Activated naive CD8-positive, alpha-beta T cell (primary cell): Measurements from ENCODE around the gene LDLRAD4.

Experiments
- H3K27ac Mint-ChIP-seq: one replicate; pipeline ENCODE4 v1.8.0; 2021; ENCODE audit warnings: mixed read lengths
- H3K27me3 Mint-ChIP-seq: one replicate; pipeline ENCODE4 v1.8.0; 2021; ENCODE audit warnings: mixed read lengths
- H3K36me3 Mint-ChIP-seq: one replicate; pipeline ENCODE4 v1.8.0; 2021; ENCODE audit warnings: mixed read lengths
- H3K4me1 Mint-ChIP-seq: one replicate; pipeline ENCODE4 v1.8.0; 2021; ENCODE audit warnings: low read depth, mixed read lengths
- H3K4me3 Mint-ChIP-seq: one replicate; pipeline ENCODE4 v1.8.0; 2021; ENCODE audit warnings: mild to moderate bottlenecking, mixed read lengths
- H3K9me3 Mint-ChIP-seq: one replicate; pipeline ENCODE4 v1.8.0; 2021; ENCODE audit warnings: low read depth, mixed read lengths

Gene LDLRAD4

DNA sequence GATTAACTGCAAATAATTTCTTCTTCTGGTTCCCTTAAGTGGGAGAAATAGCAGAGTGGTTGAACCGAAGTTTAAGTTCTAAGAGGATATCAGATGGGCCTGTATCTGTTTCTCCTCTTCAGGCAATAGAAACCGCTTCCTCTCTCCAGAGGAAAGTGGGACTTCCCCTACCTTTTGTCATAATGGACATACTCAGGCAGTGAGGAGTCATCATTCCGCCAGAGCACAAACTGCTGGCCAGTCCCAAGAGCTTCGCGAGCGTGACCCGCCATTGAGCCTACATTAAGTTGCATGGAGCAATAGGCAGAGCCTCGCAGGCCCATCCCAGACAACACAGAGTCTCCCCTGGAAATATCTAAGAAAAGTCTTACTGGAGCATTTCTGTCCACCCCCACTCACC, 158.9 kb downstream of the LDLRAD4 start:
- Mint-ChIP-seq H3K36me3 (no peaks in the 10 kb centered on the region), H3K4me1 (peaks cover 80% of the 10 kb centered on the region), H3K9me3 (no peaks in the 10 kb centered on the region)

DNA sequence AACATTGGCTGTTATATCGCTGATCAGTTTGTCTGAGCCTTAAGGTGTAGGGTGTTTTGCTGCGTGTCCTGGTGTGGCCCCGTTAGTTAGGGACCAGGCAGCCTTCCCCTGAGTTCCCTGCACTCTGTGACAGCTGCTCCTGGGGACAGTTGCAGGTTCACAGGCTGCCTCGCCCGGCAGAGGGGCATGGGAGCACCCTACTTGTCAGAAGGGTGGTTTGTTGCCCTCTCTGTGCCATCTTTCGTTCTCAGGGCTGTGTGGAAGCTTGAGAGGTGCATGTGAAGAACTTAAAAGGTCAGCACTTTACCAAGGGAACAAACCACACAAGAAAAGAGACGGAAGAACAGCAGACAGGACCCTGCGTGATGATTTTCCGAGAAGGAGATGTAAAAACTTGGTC, 159.6 kb downstream of the LDLRAD4 start:
- no peaks in the 10 kb centered on the region for H3K27me3 Mint-ChIP-seq
- no peaks in the 10 kb centered on the region for H3K36me3 Mint-ChIP-seq
- no peaks in the 10 kb centered on the region for H3K9me3 Mint-ChIP-seq
- H3K4me3 Mint-ChIP-seq = peak overlapping the region; percentile 77
- H3K27ac Mint-ChIP-seq = peak overlapping the region; percentile 99
- H3K4me1 Mint-ChIP-seq = peaks cover 80% of the 10 kb centered on the region

More for the DNA sequence above, 158.9 kb downstream of the LDLRAD4 start:
- Mint-ChIP-seq H3K27ac (peak overlapping the region; percentile 99), H3K27me3 (no peaks in the 10 kb centered on the region), H3K4me3 (peak overlapping the region; percentile 77)

DNA sequence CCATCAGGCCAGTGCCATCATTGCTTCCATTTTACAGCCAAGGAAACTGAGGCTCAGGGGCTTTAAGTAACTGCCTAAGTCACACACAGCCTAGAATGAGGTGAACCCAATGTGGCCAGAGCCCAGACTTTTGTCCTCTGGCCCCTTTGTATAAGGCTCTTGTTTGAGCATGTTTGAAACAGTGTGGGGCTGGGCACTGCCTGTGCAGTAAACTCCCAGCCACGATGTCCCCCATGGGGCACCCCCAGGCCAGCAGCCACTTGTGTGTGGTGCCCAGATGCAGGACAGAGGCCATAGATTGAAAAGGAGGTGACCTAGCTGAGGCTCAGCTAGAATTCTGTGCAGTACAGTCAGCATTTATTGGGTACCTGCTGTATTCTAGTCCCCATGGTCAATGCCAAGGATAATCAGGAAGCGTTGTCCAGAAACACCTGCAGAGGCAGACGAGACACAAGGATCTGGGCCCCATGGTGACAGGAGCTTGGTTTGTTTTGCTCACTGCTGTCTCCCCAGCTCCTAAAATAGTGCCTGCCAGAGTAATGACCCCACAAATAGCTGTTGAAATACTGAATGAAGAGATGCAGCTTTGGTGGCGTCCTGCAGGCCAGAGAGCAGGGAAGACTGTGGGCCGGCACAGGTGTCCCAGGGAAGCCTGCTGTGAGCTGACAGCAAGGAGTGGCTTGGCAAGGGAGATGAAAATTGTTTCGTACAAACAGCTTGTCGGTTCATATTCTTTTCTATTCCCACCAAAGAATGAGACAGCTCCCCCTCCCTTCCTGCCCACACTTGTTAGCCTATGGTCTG, 160.7 kb downstream of the LDLRAD4 start:
- no peak overlapping the region for H3K4me3 Mint-ChIP-seq
- peak overlapping the region; percentile 99 for H3K27ac Mint-ChIP-seq
- H3K27me3 Mint-ChIP-seq = no peaks in the 10 kb centered on the region
- no peaks in the 10 kb centered on the region for H3K9me3 Mint-ChIP-seq
- peaks cover 85% of the 10 kb centered on the region for H3K4me1 Mint-ChIP-seq
- no peaks in the 10 kb centered on the region for H3K36me3 Mint-ChIP-seq

DNA sequence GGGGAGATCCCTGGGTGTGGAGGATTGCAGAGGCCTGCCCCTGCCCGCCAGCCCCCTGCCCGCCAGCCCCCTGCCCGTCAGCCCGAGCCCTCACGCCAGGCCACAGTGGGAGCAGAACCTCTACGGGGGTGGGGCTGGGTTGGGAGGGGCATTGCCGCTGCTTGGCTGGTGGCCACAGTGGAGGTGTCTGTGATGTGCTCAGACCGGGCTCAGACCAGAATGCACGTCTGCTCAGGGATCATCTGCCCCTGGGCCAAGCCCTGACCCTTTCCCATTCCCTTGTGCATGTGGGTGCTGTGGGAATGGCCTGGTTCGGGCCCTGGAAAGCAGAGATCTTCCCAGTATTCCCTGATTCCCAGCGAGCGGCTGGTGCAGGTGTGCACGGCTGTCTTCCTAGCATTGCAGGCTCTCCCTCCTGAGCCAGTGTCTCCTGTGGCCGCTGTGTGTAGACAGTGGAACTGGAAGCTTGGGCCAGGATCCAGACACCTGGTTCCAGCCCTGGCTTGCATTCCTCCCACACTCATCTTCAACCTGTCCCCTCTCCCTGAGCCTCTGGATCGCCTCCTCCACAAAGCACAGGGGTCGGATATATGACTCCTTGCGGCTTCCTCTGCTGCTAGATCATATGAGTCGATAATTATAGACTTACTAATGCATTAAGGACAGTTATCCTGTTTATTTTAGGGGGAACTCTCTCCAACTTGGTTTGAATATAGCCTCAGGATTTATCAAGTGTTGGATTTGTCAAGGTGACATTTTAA, 161.6 kb downstream of the LDLRAD4 start:
- Mint-ChIP-seq H3K4me3 (peak overlapping the region; percentile 35), H3K9me3 (no peaks in the 10 kb centered on the region), H3K27me3 (no peaks in the 10 kb centered on the region), H3K36me3 (peaks cover 5% of the 10 kb centered on the region), H3K27ac (peak overlapping the region; percentile 84), H3K4me1 (peaks cover 91% of the 10 kb centered on the region)

DNA sequence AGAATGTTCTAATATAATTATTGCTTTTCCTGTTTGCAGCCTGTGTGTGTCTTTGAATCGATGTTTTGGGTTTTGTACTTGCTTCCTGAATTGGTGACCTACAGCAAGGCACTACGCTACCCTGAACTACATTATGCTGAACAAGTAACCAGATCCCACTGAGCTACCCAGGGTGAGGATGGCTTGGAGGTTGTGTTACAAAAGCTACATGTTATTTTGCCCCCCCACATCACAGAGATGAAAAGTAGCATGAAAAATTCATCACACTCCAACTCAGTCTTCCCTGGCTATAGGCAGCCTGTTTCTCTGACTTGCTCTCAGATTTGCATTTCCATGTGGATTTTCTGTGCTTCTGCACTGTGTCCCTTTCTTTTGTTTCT, 162.1 kb downstream of the LDLRAD4 start:
- Mint-ChIP-seq H3K4me3 (no peak overlapping the region), H3K27ac (peak overlapping the region; percentile 84), H3K9me3 (no peaks in the 10 kb centered on the region), H3K36me3 (peaks cover 6% of the 10 kb centered on the region), H3K27me3 (no peaks in the 10 kb centered on the region), H3K4me1 (peaks cover 89% of the 10 kb centered on the region)

DNA sequence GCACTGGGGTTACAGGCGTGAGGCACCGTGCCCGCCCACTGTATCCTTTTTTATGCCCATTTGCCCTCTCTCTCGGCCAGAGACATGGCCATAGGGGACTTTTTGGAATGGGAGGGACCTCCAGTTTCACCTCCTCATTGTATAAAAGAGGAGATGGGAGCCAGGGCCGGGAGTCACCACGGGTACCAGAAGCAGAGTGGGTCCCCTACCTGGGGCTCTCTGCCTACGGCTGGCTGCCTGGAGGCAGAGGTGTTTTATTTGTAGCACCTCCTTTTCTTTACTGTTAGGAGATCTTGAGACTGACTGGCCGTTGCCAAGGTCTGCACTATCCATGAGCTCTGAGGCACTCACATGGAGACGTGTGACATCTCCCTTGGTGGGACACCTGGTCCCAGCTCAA, 162.8 kb downstream of the LDLRAD4 start:
- Mint-ChIP-seq H3K9me3 (no peaks in the 10 kb centered on the region), H3K27me3 (no peaks in the 10 kb centered on the region), H3K4me3 (peak overlapping the region; percentile 92), H3K27ac (peak overlapping the region; percentile 99), H3K36me3 (peaks cover 6% of the 10 kb centered on the region), H3K4me1 (peaks cover 82% of the 10 kb centered on the region)

DNA sequence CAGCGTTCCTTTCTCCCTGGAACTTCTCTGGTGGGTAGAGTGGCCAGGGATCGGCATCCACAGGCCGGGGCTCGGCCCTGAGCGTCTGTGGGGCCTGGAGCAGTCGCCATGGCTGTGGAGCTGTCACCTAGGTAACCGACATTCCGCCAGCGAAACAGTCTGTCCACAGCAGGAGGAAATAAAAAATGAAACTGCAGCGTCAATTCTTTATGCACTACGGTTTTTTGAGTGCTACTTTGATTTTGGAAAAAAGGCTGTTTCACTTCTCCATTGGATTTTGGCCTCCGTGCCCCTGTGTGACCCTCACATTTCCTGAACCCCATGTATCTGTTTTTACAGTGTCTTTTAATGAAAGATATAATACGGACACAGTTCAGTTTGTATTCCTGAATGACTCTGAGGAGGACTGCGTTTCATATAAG, 163.4 kb downstream of the LDLRAD4 start:
- H3K4me1 Mint-ChIP-seq = peaks cover 76% of the 10 kb centered on the region
- peak overlapping the region; percentile 92 for H3K4me3 Mint-ChIP-seq
- peak overlapping the region; percentile 99 for H3K27ac Mint-ChIP-seq
- H3K27me3 Mint-ChIP-seq = no peaks in the 10 kb centered on the region
- no peaks in the 10 kb centered on the region for H3K9me3 Mint-ChIP-seq
- H3K36me3 Mint-ChIP-seq = peaks cover 6% of the 10 kb centered on the region

DNA sequence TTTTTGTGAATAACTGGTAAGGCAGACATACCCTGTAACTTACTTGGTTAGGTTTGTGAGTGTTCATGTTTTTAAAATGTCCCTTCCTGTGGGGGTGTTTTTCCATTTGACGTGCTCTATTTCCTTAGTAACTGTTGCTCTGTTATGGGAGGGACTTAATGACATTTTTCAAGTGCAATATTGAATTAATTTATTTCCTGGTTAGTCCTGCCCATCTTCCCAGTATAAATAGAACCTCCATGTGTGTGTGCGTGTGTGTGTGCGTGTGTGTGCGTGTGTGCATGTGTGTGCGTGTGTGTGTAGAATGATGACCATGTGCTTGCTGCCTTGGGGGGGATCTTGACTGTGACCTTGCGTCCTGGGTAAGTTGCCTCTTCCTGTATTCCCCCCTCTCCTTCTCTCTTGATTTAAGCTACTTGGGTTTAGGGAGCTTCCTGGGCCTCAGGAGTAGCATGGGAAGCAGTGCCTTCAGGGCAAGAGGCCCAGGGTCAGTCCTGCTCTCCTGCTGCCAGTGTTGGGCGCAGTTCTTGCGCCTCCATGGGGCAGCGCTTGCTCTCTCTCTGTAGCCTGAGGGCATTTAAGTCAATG, 163.9 kb downstream of the LDLRAD4 start:
- H3K36me3 Mint-ChIP-seq = peaks cover 6% of the 10 kb centered on the region
- peak overlapping the region; percentile 99 for H3K27ac Mint-ChIP-seq
- H3K9me3 Mint-ChIP-seq = no peaks in the 10 kb centered on the region
- H3K27me3 Mint-ChIP-seq = no peaks in the 10 kb centered on the region
- peak overlapping the region; percentile 92 for H3K4me3 Mint-ChIP-seq
- H3K4me1 Mint-ChIP-seq = peaks cover 71% of the 10 kb centered on the region

DNA sequence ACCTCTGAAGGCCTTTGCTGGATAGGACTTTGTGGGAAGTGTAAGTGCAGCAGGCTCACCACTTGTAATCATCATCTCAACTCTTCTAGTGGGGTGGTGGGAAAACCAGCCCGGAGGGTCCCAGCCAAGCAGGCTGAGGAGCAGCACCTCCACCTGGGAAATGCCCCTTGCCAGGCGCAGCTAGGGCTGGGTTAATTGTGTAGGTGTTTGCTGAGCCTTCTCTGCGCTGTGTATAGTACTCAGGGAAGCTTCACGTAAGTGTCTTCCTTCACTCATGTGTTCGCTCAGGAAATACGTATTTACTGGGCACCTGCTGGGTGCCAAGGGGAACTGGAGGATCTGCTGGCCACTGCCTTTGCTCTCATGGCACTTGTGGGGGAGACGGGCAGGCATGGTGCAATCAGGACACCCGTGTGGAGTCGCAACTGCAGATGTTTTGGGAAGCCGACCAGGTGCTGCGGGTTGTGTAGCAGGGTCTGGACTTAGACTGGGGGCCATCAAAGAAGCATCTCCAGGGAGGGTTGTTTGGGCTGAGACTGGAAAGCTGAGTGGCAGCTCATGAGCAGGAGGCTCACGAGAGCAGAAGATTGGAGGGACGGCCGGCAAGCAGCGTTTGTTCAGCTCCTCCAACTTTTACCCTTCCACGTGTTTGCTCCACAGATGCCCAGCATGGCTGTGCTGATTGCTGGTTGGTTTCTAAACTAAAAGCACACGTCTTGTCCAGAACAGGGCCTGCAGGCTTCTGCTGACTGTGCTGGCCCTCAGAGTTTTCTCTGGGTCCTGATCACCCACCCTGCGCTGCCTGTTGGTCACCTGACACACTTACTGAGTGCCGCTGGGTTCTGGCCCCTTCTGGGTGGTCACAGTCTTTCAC, 164.6 kb downstream of the LDLRAD4 start:
- Mint-ChIP-seq H3K27ac (peak overlapping the region; percentile 99), H3K4me3 (peak overlapping the region; percentile 92), H3K4me1 (peaks cover 63% of the 10 kb centered on the region), H3K9me3 (no peaks in the 10 kb centered on the region), H3K27me3 (no peaks in the 10 kb centered on the region), H3K36me3 (peaks cover 11% of the 10 kb centered on the region)

DNA sequence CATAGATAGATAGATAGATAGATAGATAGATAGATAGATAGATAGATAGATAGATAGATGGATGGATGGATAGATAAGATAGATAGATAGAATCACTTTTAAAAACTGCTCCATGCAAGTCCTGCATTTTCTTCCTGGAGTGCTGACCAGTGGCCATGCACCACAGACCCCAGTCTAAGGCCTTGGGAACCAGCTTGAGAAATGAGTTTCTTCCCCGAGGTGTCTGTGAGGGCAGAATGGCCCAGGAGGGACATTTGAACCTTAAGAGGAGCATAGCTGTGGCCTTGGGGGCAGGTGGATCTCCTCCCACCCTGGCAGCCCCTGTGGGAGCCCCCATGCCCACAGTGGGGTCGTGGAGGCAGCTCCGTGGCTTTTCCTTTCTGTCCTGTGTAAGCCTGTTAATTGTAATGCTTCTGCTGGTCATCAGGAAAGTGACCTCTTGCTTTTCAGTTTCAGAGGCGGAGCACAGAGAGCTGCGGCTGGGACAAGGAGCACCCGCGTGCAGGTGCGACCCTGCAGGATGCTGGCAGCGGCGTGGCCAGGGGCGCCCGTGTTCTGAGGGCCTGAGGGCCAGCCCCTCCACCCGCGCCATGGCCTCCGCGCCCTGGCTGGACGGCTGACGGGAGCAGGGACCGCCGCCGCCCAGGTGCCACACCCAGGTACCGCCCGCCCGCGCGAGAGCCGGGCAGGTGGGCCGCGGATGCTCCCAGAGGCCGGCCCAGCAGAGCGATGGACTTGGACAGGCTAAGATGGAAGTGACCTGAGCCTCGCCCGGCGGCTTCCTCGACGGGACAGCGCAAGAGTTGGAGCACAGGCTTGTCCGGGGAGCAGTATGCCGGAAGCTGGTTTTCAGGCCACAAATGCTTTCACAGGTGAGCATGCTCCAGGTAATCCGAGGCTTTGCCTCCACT, 168.6 kb downstream of the LDLRAD4 start:
- no peaks in the 10 kb centered on the region for H3K27me3 Mint-ChIP-seq
- peaks cover 13% of the 10 kb centered on the region for H3K36me3 Mint-ChIP-seq
- no peaks in the 10 kb centered on the region for H3K9me3 Mint-ChIP-seq
- H3K4me3 Mint-ChIP-seq = no peak overlapping the region
- peaks cover 32% of the 10 kb centered on the region for H3K4me1 Mint-ChIP-seq
- H3K27ac Mint-ChIP-seq = no peak overlapping the region

DNA sequence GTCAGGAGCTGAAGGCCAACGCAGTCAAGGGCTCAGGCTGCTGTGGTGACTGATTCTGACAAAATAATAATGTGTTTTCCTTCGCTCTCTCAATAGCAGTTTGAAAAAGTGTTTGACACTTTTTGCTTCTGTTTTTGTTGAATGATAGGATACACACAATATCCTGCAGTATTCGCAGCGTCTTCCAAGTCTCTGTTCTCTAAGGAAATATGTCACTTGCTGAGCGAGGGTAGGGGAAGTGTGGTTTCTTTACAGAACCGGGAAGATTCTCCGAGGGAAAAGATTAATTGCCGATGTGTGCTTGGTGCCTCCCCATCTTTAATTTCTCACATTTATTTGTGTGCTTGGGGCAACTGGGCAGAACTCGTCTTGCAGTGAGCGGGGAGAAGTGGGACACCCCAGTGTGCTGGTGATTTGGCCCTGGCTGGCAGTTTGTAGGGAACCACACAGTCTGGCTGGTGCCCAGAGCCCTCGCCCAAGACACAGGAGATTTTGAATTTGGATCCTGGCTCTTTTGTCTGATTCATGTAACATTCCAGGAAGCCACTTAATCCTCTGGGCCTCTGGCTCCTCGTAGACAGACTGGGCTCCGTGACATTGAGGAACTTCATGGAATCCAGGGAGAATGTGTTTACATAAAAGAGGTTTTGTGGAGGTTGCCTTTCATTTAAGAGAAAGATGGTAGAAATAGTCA, 169.4 kb downstream of the LDLRAD4 start:
- no peaks in the 10 kb centered on the region for H3K27me3 Mint-ChIP-seq
- H3K27ac Mint-ChIP-seq = no peak overlapping the region
- no peaks in the 10 kb centered on the region for H3K9me3 Mint-ChIP-seq
- no peak overlapping the region for H3K4me3 Mint-ChIP-seq
- H3K4me1 Mint-ChIP-seq = peaks cover 28% of the 10 kb centered on the region
- H3K36me3 Mint-ChIP-seq = peaks cover 13% of the 10 kb centered on the region

DNA sequence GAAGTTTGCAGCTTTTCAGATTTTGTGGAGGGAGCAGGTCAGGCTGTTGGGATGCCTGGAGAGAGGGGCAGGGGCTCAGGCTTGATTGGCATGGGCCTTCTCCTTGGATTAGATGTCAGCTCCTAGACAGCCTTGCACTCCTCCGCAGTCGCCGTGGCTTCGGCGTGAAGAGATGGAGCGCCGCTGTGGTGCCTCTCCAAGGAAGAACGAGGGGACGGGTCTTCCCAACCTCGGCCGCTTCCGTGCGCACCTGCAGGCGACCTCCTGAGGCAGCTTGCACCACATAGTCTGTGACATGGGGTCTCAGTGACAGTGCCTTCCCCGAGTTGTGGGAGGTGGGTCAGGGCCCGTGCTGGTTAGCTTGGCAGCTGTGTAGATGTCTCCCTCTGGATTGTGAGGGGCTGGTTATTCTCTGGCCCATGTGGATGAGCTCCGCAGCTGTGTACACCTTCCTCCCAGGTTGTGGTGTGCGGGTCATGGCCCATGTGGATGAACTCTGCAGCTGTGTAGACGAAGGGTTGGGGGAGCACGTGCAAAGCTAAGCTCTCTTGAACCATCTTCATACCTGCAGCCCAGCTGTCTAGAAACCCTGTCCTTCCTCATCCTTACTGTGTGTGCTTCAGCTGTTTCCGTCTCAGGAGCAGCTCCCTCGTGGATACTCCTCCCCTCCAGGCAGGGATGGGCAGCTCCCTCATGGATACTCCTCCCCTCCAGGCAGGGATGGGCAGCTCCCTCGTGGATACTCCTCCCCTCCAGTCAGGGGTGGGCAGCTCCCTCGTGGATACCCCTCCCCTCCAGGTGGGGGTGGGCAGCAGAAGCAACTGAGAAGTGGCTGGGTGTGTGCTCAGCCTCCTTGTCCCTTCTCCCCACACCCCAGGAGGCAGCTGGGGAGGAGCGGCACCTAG, 170.3 kb downstream of the LDLRAD4 start:
- no peaks in the 10 kb centered on the region for H3K9me3 Mint-ChIP-seq
- H3K4me3 Mint-ChIP-seq = no peak overlapping the region
- no peaks in the 10 kb centered on the region for H3K27me3 Mint-ChIP-seq
- H3K27ac Mint-ChIP-seq = no peak overlapping the region
- peaks cover 23% of the 10 kb centered on the region for H3K4me1 Mint-ChIP-seq
- peaks cover 13% of the 10 kb centered on the region for H3K36me3 Mint-ChIP-seq
